ENCODE data around the gene KIF11. TPM values are rescaled to one million over a fixed set of nuclear protein-coding genes. Genes with fewer than 3 reads are reported as not detected.

The KIF11 gene
- total and polyA plus RNA-seq, 2 of the 13 experiments (the other 11 are each of a cell fraction or from before 2014, with no cell fraction given): 8.7 to 38.4 TPM

- Histone ChIP-seq H3K79me2 (ENCODE audit: insufficient read depth, low read length) (no peaks in the 10 kb centered on the region), H3K27ac (ENCODE audit: extremely low read length, insufficient read depth, low read length) (no peak overlapping the region), H3K4me1 (ENCODE audit: insufficient read depth, low read length) (peaks cover 8% of the 10 kb centered on the region), H3K9ac (ENCODE audit: insufficient read depth, low read depth, low read length) (no peak overlapping the region), H3K9me3 (ENCODE audit: low read length) (no peaks in the 10 kb centered on the region), H3K36me3 (replicated peaks in 1 of 2; ENCODE audit: control insufficient read depth in 1 of 2, insufficient read depth in 2 of 2, low read length in 2 of 2) (peaks cover 5 to 46% of the 10 kb centered on the region in 2 experiments), H4K20me1 (ENCODE audit: insufficient read depth, low read length) (no peaks in the 10 kb centered on the region), H3K4me3 (replicated peaks in 1 of 3; ENCODE audit: insufficient read depth in 1 of 3, low read depth in 2 of 3, low read length in 3 of 3) (no peak overlapping the region), H3K27me3 (ENCODE audit: control insufficient read depth in 1 of 2, insufficient read depth in 2 of 2, low read length in 2 of 2) (no peaks in the 10 kb centered on the region), H3K4me2 (ENCODE audit: low read depth, low read length) (no peak overlapping the region), H2AFZ (ENCODE audit: low read length) (no peak overlapping the region)
- in situ Hi-C loops (cut with HindIII; ENCODE audit: extremely low pct_ligation_motif_present, low pct_unique_long_range_greater_than_20kb): no loop called here
- POLR2A ChIA-PET: no interaction called here
- FAIRE-seq (no peak), DNase-seq (ENCODE audit: low spot score) (no peak), ATAC-seq (no peak)
- intact Hi-C loops (cut with micrococcal nuclease; ENCODE audit: unreplicated experiment): loop anchor here (10.0 kb wide), 2 partner anchors 47 to 127 kb away; partner anchors contain the start of gene KIF11
- CTCF ChIA-PET (ENCODE audit: low intra/inter-chr PET ratio, low total read pairs): no interaction called here
- WGBS (ENCODE audit: low lambda C conversion rate): 86% methylated on average over 1 of the region's 1 CpG
- no TSS peak for BruUV-seq (replicated peaks)
- TF ChIP-seq, protein P1, sequence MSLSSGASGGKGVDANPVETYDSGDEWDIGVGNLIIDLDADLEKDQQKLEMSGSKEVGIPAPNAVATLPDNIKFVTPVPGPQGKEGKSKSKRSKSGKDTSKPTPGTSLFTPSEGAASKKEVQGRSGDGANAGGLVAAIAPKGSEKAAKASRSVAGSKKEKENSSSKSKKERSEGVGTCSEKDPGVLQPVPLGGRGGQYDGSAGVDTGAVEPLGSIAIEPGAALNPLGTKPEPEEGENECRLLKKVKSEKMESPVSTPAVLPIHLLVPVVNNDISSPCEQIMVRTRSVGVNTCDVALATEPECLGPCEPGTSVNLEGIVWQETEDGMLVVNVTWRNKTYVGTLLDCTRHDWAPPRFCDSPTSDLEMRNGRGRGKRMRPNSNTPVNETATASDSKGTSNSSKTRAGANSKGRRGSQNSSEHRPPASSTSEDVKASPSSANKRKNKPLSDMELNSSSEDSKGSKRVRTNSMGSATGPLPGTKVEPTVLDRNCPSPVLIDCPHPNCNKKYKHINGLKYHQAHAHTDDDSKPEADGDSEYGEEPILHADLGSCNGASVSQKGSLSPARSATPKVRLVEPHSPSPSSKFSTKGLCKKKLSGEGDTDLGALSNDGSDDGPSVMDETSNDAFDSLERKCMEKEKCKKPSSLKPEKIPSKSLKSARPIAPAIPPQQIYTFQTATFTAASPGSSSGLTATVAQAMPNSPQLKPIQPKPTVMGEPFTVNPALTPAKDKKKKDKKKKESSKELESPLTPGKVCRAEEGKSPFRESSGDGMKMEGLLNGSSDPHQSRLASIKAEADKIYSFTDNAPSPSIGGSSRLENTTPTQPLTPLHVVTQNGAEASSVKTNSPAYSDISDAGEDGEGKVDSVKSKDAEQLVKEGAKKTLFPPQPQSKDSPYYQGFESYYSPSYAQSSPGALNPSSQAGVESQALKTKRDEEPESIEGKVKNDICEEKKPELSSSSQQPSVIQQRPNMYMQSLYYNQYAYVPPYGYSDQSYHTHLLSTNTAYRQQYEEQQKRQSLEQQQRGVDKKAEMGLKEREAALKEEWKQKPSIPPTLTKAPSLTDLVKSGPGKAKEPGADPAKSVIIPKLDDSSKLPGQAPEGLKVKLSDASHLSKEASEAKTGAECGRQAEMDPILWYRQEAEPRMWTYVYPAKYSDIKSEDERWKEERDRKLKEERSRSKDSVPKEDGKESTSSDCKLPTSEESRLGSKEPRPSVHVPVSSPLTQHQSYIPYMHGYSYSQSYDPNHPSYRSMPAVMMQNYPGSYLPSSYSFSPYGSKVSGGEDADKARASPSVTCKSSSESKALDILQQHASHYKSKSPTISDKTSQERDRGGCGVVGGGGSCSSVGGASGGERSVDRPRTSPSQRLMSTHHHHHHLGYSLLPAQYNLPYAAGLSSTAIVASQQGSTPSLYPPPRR (CRISPR knock-in tag; IDR thresholded peaks at IDR 0.05; ENCODE audit: borderline replicate concordance): no peak
- TF ChIP-seq GMEB1 (CRISPR knock-in tag; IDR thresholded peaks at IDR 0.05; ENCODE audit: borderline replicate concordance) (no peak), MIER2 (CRISPR knock-in tag; IDR thresholded peaks at IDR 0.05) (no peak), ISL2 (CRISPR knock-in tag; IDR thresholded peaks at IDR 0.05) (no peak), ZNF30 (CRISPR knock-in tag; IDR thresholded peaks at IDR 0.05) (no peak), RCOR2 (CRISPR knock-in tag; IDR thresholded peaks at IDR 0.05) (no peak), ARID5B (CRISPR knock-in tag; IDR thresholded peaks at IDR 0.05) (no peak), FOXO1 (CRISPR knock-in tag; IDR thresholded peaks at IDR 0.05) (no peak), NFYC (CRISPR knock-in tag; IDR thresholded peaks at IDR 0.05) (no peak)
- TF ChIP-seq, protein P2, sequence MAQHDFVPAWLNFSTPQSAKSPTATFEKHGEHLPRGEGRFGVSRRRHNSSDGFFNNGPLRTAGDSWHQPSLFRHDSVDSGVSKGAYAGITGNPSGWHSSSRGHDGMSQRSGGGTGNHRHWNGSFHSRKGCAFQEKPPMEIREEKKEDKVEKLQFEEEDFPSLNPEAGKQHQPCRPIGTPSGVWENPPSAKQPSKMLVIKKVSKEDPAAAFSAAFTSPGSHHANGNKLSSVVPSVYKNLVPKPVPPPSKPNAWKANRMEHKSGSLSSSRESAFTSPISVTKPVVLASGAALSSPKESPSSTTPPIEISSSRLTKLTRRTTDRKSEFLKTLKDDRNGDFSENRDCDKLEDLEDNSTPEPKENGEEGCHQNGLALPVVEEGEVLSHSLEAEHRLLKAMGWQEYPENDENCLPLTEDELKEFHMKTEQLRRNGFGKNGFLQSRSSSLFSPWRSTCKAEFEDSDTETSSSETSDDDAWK (CRISPR knock-in tag; IDR thresholded peaks at IDR 0.05): no peak
Measured at GRCh38 chr10:92641492-92641891, 48.6 kb downstream of the KIF11 start.

Measured in HepG2 (cell line).